ENCODE data around the gene LIPJ. TPM values are rescaled to one million over a fixed set of nuclear protein-coding genes. Genes with fewer than 3 reads are reported as not detected.
A peak's percentile ranks its signal among the peaks of the same experiment; 100 is the strongest.

The LIPJ gene, protein sequence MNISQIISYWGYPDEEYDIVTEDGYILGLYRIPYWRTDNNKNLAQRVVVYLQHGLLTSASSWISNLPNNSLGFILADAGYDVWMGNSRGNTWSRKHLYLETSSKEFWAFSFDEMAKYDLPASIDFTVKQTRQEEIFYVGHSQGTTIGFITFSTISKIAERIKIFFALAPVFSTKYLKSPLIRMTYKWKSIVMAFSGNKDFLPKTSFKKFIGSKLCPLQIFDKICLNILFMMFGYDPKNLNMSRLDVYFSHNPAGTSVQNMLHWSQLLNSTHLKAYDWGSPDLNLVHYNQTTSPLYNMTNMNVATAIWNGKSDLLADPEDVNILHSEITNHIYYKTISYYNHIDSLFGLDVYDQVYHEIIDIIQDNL
- 4.1 TPM for total RNA-seq (ENCODE audit: insufficient read depth, low replicate concordance)

GRCh38 chr10:88586462-88586861 is at the start of gene LIPJ:
Gene LIPJ (plus strand): TSS chr10:88586762. CDS start chr10:88590688, 3,926 bp downstream.
- DNase-seq (ENCODE audit: low spot score), result no peak

GRCh38 chr10:88537322-88537721 is 49.2 kb upstream of the LIPJ start:
- DNase-seq (ENCODE audit: low spot score), result no peak

DNA sequence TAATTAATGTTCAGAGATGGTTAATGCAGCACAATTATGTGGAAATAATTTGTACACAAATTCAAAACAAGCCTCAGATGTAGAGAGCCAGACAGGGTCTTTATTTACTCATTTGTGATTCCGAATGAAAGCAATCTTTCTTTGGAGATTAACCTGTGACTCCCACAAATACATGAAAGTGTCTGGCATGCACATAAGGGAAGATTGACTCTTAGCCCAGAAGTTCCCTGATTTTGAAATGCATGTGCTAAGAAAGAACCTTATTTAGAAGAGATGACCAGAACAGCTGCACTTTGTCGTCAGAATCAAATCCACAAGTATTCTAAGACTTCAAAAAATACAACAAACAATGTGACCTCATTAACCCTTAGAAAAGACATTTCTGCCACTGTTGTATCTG is 48.5 kb upstream of the LIPJ start:
- DNase-seq (ENCODE audit: low spot score), result peak; percentile 27

GRCh38 chr10:88540351-88540750 is 46.2 kb upstream of the LIPJ start:
- no peak for DNase-seq (ENCODE audit: low spot score)

DNA sequence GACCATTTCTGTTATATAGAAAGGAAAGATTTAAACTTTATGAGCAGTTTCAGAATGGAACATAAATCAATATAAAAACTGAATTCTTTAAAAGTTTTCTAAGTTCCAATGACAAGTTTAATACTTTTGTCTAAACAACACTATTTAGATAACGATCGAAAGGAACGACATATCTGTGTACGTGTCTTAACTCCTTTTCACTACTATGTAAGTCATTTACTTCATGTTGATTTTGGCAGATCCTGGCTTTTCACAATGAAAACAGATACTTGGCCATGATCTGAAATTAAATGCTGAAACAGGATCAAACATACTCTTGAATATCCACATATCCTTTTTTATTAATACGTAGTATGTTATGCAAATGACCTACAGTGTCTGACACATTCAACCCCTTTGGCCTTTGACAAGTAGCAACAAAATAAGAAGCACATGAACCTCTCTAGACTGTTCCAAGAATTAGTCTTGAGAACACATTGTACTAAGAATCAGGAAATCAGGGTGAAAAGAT is 45.4 kb upstream of the LIPJ start:
- DNase-seq (ENCODE audit: low spot score), result peak; percentile 58

DNA sequence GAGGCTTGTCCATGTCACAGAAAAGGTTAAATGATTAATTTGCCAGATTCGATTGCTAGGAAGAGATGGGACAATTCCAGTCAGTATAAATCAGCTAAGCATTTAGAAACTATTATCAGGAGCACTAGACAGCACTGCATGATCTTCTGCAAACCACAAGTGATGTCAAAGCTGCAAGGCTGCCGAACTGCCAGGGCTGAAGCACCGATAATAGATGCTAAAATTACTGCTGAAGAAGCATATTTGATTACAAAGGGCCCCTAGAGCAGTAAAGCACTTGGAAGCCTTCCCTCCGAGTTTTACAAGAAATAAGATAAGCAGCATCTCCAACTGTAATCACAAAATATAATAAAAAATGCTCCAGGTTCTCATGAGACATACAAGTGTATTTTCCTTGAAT is 44.0 kb upstream of the LIPJ start:
- DNase-seq (ENCODE audit: low spot score), result peak; percentile 67

GRCh38 chr10:88544140-88544870 is 42.3 kb upstream of the LIPJ start:
- DNase-seq (ENCODE audit: low spot score), result no peak

DNA sequence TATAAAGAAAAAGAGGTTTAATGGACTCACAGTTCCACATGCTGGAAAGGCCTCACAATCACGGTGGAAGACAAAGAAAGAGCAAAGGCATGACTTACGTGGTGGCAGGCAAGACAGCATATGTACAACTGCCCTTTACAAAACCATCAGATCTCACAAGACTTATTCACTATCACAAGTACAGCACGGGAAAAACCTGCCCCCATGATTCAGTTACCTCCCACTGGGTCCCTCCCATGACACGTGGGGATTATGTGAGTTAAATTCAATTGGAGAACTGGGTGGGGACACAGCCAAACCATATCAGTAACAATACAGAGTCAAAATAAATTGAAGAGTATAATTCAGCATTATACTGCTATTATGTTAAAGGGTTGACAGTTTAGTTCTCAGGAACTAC is 41.2 kb upstream of the LIPJ start:
- no peak for DNase-seq (ENCODE audit: low spot score)

GRCh38 chr10:88546497-88546896 is 40.1 kb upstream of the LIPJ start:
- DNase-seq (ENCODE audit: low spot score), result no peak

- DNase-seq (ENCODE audit: low spot score), result no peak
Measured at GRCh38 chr10:88551246-88551645, 35.3 kb upstream of the LIPJ start.

DNA sequence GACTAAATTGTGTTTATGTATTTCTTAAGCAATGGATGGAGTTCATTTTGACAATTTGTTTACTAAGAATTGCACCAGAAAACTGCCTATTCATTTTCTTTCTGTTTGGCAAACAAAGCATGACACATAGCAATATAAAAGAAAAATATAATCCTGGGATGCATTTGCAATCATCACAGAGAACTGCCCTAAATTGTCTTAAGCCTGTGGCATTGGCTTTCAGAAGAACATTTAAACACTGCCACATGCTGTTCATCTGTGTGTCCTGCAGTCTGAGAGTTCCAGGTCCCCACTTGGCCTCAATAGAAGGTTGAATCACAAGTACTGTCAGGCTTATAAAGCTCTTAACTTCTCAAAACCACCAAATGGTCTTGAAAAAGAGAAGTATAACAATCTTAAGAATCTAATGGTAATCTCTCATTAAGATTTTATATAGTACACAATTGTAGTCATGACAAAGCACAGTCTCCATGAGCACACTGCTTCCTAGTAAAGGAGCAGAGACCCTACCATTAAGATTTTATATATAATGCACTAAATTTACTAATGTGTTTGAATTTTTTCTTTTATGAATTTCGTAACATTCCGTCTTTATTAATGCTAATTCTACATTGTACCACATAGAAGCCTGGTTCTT is 33.3 kb upstream of the LIPJ start:
- DNase-seq (ENCODE audit: low spot score), result peak; percentile 85

DNA sequence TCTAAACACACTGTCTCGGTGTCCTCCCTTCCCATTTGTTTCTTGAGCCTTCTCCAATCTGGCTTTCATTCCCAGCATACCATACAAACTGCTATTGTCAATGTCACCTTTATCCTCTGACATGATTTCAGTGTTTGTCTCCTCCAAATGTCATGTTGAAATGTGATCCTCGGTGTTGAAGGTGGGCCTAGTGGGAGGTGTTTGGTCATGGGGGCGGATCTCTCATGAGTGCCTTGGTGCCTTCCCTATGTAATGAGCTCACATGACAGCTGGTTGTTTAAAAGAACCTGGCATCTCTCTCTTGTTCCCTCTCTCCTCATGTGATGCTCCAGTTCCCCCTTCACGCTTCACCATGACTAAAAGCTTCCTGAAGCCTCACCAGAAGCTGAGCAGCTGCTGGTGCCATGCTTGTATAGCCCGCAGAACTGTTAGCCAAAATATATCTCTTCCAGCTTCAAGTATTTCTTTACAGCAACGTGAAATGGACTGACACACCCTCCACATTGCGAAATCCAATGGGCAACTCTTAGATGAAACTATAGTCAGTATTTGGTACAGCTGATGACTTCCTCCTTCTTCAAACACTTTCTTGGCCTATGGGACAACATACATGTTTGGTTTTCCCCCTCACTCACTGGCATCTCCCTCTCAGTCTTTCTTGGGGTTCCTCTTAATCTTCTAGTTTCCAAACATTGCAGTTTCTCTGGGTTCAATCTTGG is 31.2 kb upstream of the LIPJ start:
- DNase-seq (ENCODE audit: low spot score), result no peak

DNA sequence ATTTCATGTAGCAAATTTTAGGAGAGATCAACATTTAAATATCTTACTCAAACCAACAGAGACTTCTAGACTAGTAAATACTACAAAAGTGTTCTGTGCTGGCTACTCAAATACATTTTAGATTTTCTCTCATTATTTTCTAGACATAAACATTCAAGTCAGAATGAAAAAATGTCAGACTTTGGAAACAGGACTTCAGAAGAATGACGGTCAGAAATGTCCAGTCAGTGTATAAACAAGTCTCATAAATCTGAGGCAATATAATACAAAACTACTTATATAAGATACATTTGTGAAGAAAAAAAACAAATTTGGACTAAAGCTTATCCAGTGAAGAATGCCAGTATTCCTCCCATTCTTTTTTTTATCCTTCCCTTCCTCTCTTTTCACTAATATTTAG is 29.3 kb upstream of the LIPJ start:
- no peak for DNase-seq (ENCODE audit: low spot score)

DNA sequence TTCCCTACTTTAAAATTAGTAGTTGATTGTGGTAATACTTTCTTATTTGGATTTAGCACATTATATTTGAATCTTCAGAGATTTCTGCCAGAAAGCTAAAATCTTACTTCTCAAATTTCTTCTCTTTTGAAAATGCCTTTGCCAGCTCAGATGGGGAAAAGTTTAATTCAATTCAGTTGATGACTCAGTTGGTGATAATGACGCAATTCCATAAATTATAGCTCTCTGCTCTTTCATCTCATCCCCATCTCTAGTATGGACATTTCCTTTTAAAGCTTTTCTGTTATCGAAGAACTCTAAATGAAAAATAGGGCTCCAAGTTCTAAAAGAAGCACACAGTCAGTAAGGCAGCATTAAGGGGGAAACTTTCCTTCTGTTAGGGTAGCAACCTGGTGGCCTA is 28.9 kb upstream of the LIPJ start:
- peak; percentile 31 for DNase-seq (ENCODE audit: low spot score)

DNA sequence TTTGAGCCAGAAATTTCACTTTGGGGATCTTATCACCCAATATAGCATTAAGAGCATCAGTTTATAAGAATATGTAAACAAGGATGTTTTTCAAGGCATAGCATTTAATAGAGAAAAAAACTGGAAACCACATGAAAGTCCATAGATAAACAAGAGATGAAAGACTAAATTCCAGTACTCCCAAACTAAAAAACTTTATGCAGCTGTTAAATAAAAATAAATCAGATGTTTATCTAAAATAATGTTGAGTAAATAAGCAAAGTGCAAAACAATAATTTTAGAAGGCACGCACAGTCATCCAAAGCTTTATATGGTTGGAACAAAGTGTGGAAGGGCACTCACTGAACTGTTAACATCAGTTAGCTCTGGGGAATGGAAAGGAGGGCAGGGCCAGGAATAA is 24.4 kb upstream of the LIPJ start:
- no peak for DNase-seq (ENCODE audit: low spot score)

DNA sequence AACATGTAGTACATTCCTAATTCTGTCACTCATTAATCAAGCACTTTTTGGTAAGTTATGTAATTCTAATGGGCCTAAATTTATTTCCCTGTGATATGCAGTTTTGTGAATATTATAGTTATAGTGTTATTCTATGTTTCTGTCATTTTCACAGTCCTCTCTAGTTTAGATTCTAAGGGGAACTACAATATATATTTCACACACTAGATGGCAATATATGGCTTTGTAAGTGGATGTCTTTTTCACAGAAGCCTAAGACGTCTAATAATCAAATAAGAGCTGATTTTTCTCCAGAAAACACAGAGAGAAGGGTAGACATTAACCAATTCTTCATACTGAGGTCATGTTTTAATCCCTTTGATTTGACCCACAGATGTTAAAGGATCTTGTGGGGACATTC is 21.5 kb upstream of the LIPJ start:
- DNase-seq (ENCODE audit: low spot score), result peak; percentile 55

GRCh38 chr10:88582411-88582805 is 4.2 kb upstream of the LIPJ start:
- DNase-seq (ENCODE audit: low spot score), result no peak

DNA sequence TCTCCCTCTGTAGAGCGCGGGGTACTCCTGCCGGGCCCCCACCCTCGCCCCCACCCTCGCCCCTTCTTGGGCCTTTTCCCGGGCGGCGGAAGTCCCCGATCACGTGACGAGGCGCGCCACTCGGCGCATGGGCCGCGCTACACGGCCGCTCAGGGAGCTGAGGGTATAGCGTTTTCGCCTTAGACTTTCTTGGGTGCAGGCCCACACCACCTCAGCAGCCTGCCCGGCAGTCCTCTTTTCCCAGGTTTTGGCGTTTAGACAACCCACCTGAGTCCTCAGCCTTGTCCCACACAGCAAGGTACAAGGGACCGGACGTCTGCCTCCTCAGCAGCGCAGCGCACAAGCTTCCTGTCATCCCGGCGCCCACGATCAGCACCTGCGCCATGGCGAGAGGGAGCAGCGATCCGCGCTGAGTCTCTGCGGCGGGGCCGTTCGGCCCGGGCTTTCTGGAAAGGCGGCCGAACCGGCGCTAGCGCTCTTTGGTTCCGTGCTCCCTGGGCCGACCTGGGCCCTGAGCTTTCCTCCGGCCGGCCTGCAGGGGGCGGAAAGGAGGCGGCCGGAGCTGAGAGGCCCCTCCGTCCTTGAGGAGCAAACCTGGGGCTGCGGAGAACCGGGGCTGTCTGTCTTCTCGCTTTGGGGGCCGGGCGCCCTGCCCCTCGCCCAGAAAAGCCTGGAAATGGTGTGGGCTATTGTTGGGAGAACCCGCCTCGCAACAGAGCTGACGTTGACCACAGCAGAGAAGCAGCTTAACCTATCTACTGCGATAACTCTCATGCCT is 3.6 kb upstream of the LIPJ start, which contains the start of gene RNLS:
Gene RNLS (minus strand): TSS at position 513 of the 778 bp plus-strand sequence.
- peak; percentile 77 for DNase-seq (ENCODE audit: low spot score)

GRCh38 chr10:88583584-88583957 is 3.0 kb upstream of the LIPJ start:
- DNase-seq (ENCODE audit: low spot score), result no peak

DNA sequence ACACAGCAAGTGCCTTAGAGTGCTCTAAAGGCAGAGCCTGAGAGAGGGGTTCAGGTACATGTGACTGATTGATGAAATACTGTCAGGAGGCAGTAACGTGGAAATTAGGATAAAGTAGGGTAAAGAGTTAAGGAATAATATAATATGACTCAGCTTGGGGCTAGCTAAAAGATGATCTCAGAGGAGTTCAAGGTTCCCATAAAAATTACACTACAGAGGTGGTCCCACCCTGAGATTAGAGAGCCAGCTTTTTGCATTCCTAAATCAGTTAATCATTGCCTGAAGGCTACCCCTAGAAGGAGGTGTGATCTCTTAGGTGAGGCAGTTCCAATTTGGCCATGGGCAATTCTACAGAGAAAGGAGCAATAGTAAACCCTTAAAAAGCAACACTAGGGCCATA is 5.8 kb downstream of the LIPJ start:
- DNase-seq (ENCODE audit: low spot score), result no peak

- DNase-seq (ENCODE audit: low spot score), result no peak
Measured at GRCh38 chr10:88592906-88593305, 6.3 kb downstream of the LIPJ start.
